GM19468 (cell line): ENCODE measurements around the gene MKRN1.
"Not testable (repeated sequence)": the region's sequence is repeated elsewhere in the genome, so short reads cannot be mapped to it uniquely, and the experiment has no call there.

Experiments used
- ATAC-seq: cut with Tn5 transposase; IDR thresholded peaks from one replicate; pipeline ENCODE4 v1.9.1; 2021; ENCODE audit warnings: mild to moderate bottlenecking, moderate library complexity, moderate number of reproducible peaks; ENCODE audit not compliant: unreplicated experiment; ENCODE audit errors: extremely low read depth

MKRN1 gene

GRCh38 chr7:140485500-140486265 is 6.4 kb upstream of the MKRN1 start:
- ATAC-seq, result no peak

GRCh38 chr7:140484951-140485499 is 5.7 kb upstream of the MKRN1 start:
- ATAC-seq, result no peak

GRCh38 chr7:140484479-140484878 is 5.2 kb upstream of the MKRN1 start:
- no peak for ATAC-seq

GRCh38 chr7:140479739-140480084 is 407 bp upstream of the MKRN1 start:
- ATAC-seq, result no peak

GRCh38 chr7:140478246-140479061 is 851 bp downstream of the MKRN1 start:
- no peak for ATAC-seq

- ATAC-seq, result no peak
Measured at GRCh38 chr7:140476698-140477261, 2.5 kb downstream of the MKRN1 start.

- ATAC-seq, result no peak
Measured at GRCh38 chr7:140475747-140476333, 3.5 kb downstream of the MKRN1 start.

GRCh38 chr7:140463111-140463510 is 16.2 kb downstream of the MKRN1 start:
- no peak for ATAC-seq

- no peak for ATAC-seq
Measured at GRCh38 chr7:140458916-140459315, 20.4 kb downstream of the MKRN1 start.

- ATAC-seq, result no peak
Measured at GRCh38 chr7:140458201-140458600, 21.1 kb downstream of the MKRN1 start.

- no peak for ATAC-seq
Measured at GRCh38 chr7:140456551-140457051, 22.7 kb downstream of the MKRN1 start.

- ATAC-seq, result no peak
Measured at GRCh38 chr7:140455743-140456142, 23.6 kb downstream of the MKRN1 start.

- no peak for ATAC-seq
Measured at GRCh38 chr7:140454657-140455015, 24.7 kb downstream of the MKRN1 start.

- not testable (repeated sequence) for ATAC-seq
Measured at GRCh38 chr7:140453785-140454656, 25.3 kb downstream of the MKRN1 start.

- ATAC-seq, result no peak
Measured at GRCh38 chr7:140453273-140453672, 26.0 kb downstream of the MKRN1 start.

- no peak for ATAC-seq
Measured at GRCh38 chr7:140451716-140452115, 27.6 kb downstream of the MKRN1 start.

GRCh38 chr7:140448781-140449480 is 30.4 kb downstream of the MKRN1 start:
- ATAC-seq, result no peak

GRCh38 chr7:140447841-140448240 is 31.5 kb downstream of the MKRN1 start:
- no peak for ATAC-seq

- no peak for ATAC-seq
Measured at GRCh38 chr7:140446467-140446866, 32.8 kb downstream of the MKRN1 start.
